RCC 7860 (cell line): ENCODE results near the gene TRPV4.
"Not testable (repeated sequence)": the region's sequence is repeated elsewhere in the genome, so short reads cannot be mapped to it uniquely, and the experiment has no call there.

ENCODE experiments used
- DNase-seq: peaks from one replicate; pipeline ENCODE4 v3.0.0-alpha.2; 2015; ENCODE audit warnings: low spot score
- FAIRE-seq: peaks from 2 replicates; lab custom pipeline; 2012; peaks lifted over from hg19 to GRCh38; lab: Jason Lieb, UNC

The TRPV4 gene

GRCh38 chr12:109861689-109862314, 28.6 kb upstream of the TRPV4 start:
- FAIRE-seq (no peak), DNase-seq (peak; percentile 55)

GRCh38 chr12:109860977-109861376, 27.8 kb upstream of the TRPV4 start:
- no peak for DNase-seq
- no peak for FAIRE-seq

DNA sequence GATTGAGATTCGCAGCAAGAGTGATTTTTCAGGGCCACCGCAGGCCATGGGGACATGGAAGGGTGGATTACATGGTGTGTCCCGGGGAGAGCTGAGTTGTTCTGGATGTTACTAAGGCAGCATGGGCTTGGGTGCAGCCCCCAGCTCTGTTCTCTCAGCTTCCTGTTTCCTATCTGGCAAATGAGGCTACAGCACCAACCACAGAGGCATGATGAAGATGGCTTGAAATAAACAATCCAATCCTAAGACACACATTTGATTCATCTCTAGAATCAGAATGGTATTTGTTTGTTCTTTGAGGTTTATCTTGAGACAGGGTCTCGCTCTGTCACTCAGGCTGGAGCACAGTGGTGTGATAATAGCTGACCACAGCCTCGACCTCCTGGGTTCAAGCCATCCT, 25.6 kb upstream of the TRPV4 start:
- FAIRE-seq = no peak

GRCh38 chr12:109857715-109858114, 24.5 kb upstream of the TRPV4 start:
- FAIRE-seq (no peak), DNase-seq (no peak)

More for the DNA sequence above, 25.6 kb upstream of the TRPV4 start:
- DNase-seq = no peak

DNA sequence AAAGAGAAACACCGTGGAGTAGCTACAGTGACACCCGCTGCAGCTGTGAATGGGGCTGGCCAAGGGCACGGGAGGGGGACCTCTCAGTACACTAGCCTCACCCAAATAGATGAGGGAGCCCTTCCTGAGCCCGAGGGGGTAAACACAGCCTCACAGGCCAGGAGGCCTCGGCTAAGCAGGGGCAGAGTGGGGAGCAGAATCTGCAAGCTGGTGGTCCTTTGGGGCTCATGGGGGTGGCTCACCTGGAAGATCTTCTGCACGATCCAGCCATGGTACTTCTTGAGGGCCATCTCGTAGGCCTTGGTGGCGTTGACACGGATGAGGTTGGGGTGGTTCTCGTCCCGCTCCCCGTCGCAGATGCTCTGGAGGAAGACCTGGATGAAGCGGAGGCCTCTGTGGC, 22.2 kb upstream of the TRPV4 start:
- DNase-seq (no peak), FAIRE-seq (no peak)

GRCh38 chr12:109850518-109850917, 17.3 kb upstream of the TRPV4 start:
- not testable (repeated sequence) for FAIRE-seq, DNase-seq

DNA sequence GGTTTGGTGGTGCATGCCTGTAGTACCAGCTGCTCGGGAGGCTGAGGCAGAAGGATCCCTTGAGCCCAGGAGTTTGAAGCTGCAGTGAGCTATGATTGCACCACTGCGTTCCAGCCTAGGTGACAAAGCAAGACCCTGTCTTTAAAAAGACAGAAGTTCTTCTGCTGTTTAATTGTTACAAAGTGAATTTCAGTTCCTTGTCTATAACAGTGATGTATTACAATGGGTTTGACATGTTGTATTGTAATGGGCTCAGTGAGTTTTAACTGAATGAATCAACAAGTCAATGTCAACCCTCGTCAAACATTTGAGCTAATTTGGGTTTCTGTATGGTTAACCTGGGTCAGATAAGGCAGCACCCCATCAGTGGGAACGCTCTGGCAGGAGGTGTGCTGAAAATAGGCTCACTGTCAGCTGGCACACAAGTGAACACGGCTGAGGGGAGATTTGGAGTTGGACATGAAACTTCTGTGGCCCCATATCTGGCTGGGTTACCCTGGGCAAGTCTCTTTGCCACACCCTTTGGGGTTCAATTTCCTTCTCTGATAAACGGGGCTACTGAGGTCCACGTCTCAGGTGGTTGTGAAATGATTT, 14.0 kb upstream of the TRPV4 start:
- DNase-seq (no peak), FAIRE-seq (no peak)

DNA sequence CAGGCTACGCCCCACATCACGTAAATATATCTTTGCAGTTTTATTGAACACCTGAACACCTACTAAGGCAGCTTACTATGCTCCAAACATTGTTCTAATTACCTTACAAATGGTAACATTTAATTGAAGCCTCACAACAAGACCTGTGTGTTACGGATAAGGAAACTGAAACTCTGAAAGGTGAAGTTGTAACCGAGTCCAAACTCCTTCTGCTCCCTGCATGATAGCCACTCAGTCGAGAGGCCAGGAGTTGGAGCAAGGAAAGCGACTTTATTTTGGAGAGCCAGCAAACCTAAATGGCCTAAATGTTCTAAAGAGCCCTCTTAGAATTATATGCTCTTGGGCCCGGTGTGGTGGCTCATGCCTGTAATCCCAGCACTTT, 12.6 kb upstream of the TRPV4 start:
- DNase-seq (no peak), FAIRE-seq (no peak)

DNA sequence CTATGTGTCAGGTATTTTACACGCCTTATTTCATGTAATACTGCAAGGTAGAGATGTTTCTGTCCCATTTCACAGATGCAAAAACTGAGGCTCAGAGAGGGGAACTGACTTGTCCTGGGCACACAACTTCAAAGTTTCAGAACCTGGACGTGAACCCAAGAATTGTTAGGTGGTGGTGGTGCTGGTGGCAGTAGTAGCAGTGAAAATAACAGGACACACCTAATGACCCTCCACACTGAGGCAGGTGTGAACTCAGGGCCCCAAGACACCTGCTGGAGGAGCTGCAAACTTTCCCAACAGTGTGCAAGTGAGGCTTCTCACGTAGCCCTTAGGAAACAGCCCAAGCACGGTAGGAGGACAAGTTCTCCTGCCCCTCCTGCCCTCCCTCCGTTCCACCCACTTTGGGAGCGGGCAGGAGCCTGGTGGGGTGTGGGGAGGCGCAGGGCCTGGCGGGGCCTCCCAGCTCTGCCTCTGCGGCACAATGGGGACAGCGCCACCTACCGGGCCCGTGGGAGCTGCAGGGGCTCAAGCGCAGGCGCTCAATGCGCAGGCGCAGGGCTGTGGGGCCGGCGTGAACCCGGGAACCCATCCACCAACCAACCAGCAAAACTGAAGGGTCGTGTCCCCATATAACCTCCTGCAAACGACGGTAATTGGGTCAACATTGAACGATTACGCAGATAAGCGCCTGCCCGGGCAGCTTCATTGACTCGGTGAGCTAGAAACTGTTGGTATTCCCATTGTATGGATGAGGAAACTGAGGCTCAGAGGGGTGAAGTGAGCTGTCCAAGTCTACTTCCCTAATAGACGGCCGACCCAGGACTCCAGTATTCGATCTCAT, 12.0 kb upstream of the TRPV4 start:
- DNase-seq (peak; percentile 27), FAIRE-seq (no peak)

DNA sequence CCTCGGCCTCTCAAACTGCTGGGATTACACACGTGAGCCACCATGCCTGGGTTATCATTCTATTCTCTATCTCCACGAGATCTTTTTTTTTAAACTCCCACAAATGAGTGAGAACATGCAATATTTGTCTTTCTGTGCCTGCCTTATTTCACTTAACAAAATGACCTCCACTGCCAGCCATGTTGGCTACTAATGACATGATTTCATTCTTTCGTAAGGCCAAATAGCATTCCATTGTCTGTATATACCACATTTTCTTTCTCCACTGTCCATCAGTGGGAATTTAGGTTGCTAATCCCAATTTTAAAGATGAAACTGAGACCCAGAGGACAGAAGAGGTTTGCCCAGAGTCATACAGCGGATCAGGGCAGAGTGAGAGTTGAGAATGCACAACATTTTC, 10.9 kb upstream of the TRPV4 start:
- FAIRE-seq = no peak
- no peak for DNase-seq

DNA sequence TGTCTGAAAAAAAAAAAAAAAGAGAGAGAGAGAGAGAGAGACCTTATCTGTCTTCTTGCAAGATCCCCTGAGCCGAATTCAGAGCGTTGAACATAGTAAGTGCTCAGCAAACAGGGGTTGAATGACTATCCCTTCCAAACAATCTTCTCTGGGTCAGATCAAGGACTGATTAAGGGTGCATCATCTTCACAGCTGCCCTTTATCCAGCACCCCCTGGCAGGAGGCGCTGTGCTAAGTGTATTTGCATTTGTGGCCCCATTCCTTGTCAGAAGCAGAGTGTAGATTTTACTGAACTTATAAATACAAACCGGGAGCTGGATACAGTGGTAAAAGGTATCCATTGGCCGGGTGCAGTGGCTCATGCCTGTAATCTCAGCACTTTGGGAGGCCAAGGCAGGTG, 8.8 kb upstream of the TRPV4 start:
- FAIRE-seq = no peak
- DNase-seq = no peak

DNA sequence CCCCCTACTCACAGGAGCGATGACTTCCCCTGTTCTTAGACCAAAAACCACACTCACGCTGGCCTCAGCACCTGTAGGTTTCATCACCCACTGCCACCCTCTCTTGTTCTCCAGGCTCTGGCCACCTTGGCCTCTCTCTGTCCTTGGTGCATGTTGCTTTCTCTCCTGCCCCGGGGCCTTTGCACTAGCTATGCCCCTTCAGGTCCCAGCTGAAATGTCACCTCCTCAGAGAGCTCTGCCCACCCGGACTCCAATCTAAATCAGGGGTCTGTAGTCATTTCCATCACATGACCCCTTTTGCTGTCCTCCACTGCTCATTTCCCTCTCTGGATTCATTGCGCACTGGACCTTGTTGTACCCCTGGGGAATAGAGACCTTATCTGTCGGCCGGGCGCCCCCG, 8.2 kb upstream of the TRPV4 start:
- no peak for DNase-seq
- no peak for FAIRE-seq

GRCh38 chr12:109840305-109841074, 7.3 kb upstream of the TRPV4 start:
- DNase-seq = no peak
- FAIRE-seq = no peak

DNA sequence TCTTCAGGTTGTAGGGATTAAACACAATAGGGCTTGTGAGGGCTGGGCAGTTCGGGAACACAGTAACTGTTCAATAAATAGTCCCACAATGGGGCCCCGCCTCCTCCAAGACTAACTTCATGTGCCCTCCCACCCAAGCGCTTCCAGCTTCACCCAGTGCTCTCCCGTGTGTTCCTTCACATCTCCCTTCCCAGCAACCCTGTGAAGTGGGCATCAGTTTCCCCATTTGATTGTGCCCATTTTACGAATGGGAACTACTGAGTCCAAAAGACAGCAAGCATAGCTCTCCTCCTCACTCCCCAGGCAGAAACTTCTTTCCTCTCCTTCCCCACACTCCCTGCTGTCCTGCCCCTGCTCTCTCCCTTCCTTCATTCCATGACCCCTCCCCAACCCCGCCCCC, 6.2 kb upstream of the TRPV4 start:
- FAIRE-seq (no peak), DNase-seq (no peak)

DNA sequence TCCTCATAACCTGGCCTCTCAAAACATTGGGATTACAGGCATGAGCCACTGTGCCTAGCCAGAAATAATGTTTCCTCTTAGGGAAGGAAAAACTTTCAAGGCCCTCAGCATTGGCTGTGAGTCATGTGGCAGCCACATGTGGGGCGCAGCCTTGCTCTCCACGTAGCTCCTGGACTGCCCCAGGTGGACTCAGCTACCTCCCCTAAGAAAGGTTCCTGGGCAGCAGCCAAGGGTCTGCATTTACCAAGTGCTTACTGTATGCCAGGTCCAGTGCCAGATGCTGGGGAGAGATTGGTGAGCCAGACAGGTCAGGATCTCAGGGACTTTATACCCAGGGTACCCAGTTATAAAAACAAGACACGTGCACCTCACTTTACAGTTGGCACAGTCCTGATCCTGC, 3.7 kb upstream of the TRPV4 start:
- DNase-seq (no peak), FAIRE-seq (no peak)

GRCh38 chr12:109835827-109836226, 2.6 kb upstream of the TRPV4 start:
- DNase-seq = no peak
- FAIRE-seq = no peak

DNA sequence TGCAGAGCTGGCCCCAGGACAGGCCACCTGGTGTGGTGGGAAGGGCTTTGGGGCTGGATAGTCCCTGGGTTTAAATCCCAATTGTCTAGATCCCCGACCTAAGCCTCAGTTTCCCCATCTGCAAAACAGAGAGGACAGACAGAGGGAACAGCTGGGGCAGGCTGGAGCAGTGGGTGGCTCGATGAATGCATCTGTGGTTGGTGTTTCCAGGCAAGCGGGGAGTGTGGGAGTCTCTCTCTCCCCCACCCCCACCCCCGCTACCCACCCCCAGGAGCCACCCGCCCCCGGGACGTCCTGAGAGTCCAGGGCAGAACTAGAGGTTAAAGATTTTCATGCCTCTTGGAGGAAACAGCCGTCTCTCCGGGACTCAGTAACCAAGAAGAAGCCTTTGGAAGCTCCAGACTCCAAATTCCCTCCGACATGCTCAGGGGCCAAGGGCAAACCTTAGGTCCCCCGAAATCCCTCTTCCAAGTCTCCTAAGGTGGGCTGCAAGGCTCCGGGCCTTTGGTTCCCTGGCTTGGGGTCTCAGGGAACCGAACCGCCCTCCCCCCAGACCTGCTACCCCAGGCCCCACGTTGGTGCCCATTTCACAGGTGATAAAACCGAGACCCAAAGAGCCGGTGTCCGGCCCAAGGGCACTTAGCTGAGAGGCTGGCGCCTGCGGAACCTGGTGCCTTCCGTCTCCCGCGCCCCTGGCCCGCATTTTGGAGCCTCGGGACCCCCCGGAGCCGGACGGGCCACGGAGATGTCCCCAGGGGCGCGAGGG, 474 bp downstream of the TRPV4 start:
- no peak for FAIRE-seq
- DNase-seq = no peak

DNA sequence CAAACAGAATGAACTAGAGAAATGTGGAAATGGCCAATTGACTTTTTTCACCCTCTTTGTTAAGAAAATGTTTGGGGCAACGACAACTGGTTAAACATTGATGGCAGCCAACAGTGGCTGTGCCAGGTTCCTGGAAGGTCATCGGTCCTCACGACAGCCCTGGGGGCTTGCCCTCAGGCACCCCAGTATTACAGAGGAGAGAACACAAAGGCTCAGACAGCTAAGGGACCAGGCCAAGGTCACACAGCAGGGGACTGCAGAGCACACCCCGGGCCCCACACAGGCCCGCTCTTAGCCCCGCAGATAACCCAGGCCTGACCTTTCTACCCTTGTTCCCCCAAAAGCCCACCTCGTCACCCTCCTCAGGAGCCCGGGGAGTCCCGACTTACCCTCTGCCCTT, 1.3 kb downstream of the TRPV4 start:
- no peak for FAIRE-seq

GRCh38 chr12:109831365-109831764, 1.8 kb downstream of the TRPV4 start:
- no peak for DNase-seq
- no peak for FAIRE-seq

More for the DNA sequence above, 1.3 kb downstream of the TRPV4 start:
- DNase-seq = no peak

DNA sequence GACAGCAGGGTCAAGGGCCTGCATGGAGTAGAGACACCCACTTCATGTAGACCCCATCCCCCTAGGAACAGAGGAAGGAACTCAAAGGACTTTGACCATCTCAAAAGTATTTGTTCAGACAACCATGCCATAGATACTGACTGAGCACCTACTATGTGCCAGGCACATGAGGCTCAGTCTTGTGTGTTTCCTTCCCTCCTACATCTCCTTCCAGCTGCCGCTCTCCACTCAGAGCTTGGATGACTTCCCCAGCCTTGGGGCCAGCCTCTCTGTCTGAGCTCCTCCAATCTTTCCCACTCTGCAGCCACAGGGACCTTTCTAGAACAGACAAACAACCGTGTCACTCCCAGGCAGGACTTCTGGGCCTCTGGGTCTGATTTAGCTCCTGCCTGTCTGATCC, 2.5 kb downstream of the TRPV4 start:
- FAIRE-seq = no peak

GRCh38 chr12:109830267-109830666, 2.9 kb downstream of the TRPV4 start:
- DNase-seq (no peak), FAIRE-seq (no peak)

More for the DNA sequence above, 2.5 kb downstream of the TRPV4 start:
- DNase-seq = no peak
